Activated T-cell treated with anti-CD3 and anti-CD28 coated beads, Interleukin-2, amount 50 U/mL, for 72 hours (primary cell): ENCODE data around the gene MYBPHL. TPM values are rescaled to one million over a fixed set of nuclear protein-coding genes. Genes with fewer than 3 reads are reported as not detected.

ENCODE experiments used
- ATAC-seq, 2 donors: fragments of 150-1000 bp; cut with Tn5 transposase; replicated peaks in 1 of 2; 2 replicates each; pipeline ENCODE4 v1.10.0; 2021; ENCODE audit warnings: moderate library complexity in 2 of 2, mild to moderate bottlenecking in 1 of 2
- DNase-seq, 2 donors: peaks; one replicate each; pipeline ENCODE4 v3.0.0; 2021 to 2022; ENCODE audit warnings: mixed read lengths in 1 of 2
- H3K27ac Mint-ChIP-seq: one replicate; pipeline ENCODE4 v1.8.0; 2022; ENCODE audit warnings: mild to moderate bottlenecking, moderate library complexity, mixed read lengths
- H3K27me3 Mint-ChIP-seq: one replicate; pipeline ENCODE4 v1.8.0; 2022; ENCODE audit warnings: low read depth, mixed read lengths
- H3K36me3 Mint-ChIP-seq, 2 donors: one replicate each; pipeline ENCODE4 v1.8.0; 2022; ENCODE audit warnings: mixed read lengths in 2 of 2, mild to moderate bottlenecking in 1 of 2; ENCODE audit not compliant: insufficient read depth in 2 of 2
- H3K4me1 Mint-ChIP-seq: one replicate; pipeline ENCODE4 v1.8.0; 2022; ENCODE audit warnings: low read depth, mixed read lengths
- H3K4me3 Mint-ChIP-seq, 2 donors: one replicate each; pipeline ENCODE4 v1.8.0; 2022; ENCODE audit warnings: mild to moderate bottlenecking in 2 of 2, mixed read lengths in 2 of 2, moderate library complexity in 2 of 2
- H3K9me3 Mint-ChIP-seq, 2 donors: one replicate each; pipeline ENCODE4 v1.8.0; 2022; ENCODE audit warnings: mixed read lengths in 2 of 2
- total RNA-seq, 2 donors: library from RNA; stranded (reverse); gene quantifications; one replicate each; pipeline ENCODE4 v1.2.3, GENCODE V29; 2022

Gene MYBPHL
- total RNA-seq, 2 donors from 2014 or later = not detected

DNA sequence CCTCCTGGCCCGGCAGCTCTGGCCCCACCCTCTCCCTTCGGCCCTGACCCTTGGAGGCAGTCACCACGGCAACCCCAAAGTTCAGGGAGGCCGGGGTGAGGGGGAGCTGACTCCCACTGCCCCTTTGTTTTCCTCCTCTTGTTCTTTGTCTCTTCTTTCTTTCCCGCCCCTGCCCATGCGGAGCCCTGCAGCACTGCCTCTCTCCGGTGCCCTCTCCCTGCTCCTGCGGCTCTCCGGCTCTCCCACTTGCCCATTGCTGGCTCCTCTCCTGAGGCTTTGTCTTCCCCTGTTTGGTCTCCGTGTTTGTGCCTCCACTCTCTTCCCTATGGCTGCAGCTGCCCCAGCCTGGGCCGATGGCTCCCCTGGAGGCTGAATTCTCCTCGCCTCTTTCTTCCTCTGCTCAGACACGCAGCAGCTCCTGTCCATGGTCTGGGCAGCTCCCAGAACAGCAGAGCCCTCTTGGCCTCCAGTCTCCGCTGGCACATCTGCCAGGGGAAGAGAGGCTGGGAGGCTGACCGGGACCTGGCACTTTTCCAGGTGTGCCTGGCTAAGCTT lies 51.6 kb downstream of the MYBPHL start:
- no peaks in the 10 kb centered on the region for H3K36me3 Mint-ChIP-seq
- H3K4me3 Mint-ChIP-seq = no peak overlapping the region
- no peak for ATAC-seq
- H3K9me3 Mint-ChIP-seq = no peaks in the 10 kb centered on the region
- H3K27ac Mint-ChIP-seq = peak overlapping the region; percentile 10
- H3K4me1 Mint-ChIP-seq = no peaks in the 10 kb centered on the region
- H3K27me3 Mint-ChIP-seq = no peaks in the 10 kb centered on the region
- DNase-seq = no peak

DNA sequence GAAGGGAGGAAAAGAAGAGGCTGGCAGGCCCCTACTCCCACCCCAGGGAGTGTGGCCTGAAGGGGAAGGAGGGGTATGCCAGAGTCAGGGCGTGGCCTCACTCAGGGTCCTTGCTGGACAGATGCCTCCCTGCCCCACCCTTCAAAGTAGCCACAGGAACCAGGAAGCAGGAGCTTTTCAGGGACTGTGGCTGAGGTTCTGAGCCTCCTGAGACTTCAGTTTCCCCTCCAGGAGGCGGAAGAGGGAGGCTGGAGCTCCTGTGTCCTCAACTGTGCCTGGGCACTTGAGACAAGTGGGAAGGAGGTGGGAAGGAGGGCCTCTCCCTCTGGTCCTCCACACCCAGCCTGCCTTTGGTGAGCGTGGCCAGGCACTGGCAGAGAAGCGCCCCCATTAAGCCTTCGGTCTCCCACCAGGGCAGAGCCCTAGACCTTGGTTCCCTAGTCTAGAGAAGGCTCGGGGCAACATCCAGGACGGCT lies 52.2 kb downstream of the MYBPHL start:
- ATAC-seq = no peak
- no peak overlapping the region for H3K4me3 Mint-ChIP-seq
- H3K36me3 Mint-ChIP-seq = no peaks in the 10 kb centered on the region

DNA sequence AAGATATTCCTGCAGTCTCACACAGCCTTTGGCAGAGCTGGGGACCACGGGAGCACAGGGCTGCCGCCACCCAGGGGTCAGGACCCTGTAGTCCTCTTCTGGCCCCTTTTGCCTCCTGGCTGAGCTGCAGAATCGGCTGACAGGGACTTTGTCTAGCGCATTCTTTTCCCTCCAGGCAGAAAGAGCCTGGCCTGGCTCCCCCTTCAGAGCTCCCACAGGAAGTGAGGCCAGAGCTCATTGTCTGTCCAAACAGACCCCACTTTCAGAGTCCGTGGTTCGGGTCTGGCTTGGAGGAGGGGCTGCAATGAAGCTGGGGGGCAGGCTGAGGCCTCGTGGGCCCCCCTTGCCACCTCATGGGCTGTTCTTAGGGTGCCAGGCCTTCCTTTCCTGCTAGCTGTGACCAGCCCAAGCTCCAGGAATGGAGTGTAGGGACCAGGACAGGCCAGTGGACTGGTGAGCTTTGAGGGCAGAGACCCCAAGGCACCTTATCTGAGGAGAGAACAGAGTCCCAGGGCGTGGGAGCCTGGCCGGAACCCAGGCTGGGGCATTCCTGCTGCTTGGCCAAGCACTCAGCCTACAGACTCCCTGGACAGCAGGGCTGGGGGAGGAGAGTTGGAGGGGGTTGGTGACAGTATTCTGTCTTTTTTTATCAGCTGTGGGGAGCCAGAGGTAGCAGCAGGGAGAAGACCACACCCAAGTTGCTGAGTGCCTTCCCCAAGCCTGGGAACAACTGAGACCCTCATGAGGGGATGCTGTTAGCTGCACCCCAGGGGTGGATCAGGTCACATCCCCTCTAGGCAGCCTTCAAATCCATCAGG lies 52.8 kb downstream of the MYBPHL start:
- DNase-seq (no peak), ATAC-seq (no peak)
- Mint-ChIP-seq H3K4me3 (no peak overlapping the region), H3K27ac (no peak overlapping the region), H3K9me3 (no peaks in the 10 kb centered on the region), H3K4me1 (peaks cover 4% of the 10 kb centered on the region), H3K36me3 (no peaks in the 10 kb centered on the region), H3K27me3 (no peaks in the 10 kb centered on the region)

More for the DNA sequence above, 52.2 kb downstream of the MYBPHL start:
- Mint-ChIP-seq H3K9me3 (no peaks in the 10 kb centered on the region), H3K27me3 (no peaks in the 10 kb centered on the region), H3K27ac (no peak overlapping the region), H3K4me1 (no peaks in the 10 kb centered on the region)
- DNase-seq = no peak

DNA sequence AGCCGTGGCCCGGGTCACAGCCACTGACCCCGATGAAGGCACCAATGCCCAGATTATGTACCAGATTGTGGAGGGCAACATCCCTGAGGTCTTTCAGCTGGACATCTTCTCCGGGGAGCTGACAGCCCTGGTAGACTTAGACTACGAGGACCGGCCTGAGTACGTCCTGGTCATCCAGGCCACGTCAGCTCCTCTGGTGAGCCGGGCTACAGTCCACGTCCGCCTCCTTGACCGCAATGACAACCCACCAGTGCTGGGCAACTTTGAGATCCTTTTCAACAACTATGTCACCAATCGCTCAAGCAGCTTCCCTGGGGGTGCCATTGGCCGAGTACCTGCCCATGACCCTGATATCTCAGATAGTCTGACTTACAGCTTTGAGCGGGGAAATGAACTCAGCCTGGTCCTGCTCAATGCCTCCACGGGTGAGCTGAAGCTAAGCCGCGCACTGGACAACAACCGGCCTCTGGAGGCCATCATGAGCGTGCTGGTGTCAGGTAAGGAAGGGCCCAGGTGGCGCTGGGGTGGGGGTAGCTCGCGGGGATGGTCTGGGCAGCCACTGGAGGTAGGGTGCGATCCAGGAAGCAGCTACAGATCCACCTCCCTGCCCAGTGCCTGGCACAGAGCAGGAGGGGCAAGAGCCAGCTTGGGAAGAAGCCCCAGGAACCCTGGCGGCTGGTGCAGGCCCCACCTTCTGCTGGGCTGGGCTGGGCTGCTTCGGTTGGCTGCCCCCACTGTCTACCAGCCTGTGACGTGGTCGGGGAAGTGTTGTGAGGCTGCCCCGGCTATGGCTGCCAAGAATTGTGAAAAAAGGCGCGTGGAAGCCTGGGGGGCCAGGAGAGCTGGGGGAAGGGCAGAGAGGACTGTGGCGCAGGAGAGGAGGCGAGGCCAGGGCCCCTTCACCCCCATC lies 53.7 kb downstream of the MYBPHL start:
- no peak overlapping the region for H3K27ac Mint-ChIP-seq
- no peaks in the 10 kb centered on the region for H3K36me3 Mint-ChIP-seq
- H3K9me3 Mint-ChIP-seq = no peaks in the 10 kb centered on the region
- no peak overlapping the region for H3K4me3 Mint-ChIP-seq
- H3K27me3 Mint-ChIP-seq = no peaks in the 10 kb centered on the region
- DNase-seq (no peak), ATAC-seq (no peak)
- peaks cover 5% of the 10 kb centered on the region for H3K4me1 Mint-ChIP-seq

DNA sequence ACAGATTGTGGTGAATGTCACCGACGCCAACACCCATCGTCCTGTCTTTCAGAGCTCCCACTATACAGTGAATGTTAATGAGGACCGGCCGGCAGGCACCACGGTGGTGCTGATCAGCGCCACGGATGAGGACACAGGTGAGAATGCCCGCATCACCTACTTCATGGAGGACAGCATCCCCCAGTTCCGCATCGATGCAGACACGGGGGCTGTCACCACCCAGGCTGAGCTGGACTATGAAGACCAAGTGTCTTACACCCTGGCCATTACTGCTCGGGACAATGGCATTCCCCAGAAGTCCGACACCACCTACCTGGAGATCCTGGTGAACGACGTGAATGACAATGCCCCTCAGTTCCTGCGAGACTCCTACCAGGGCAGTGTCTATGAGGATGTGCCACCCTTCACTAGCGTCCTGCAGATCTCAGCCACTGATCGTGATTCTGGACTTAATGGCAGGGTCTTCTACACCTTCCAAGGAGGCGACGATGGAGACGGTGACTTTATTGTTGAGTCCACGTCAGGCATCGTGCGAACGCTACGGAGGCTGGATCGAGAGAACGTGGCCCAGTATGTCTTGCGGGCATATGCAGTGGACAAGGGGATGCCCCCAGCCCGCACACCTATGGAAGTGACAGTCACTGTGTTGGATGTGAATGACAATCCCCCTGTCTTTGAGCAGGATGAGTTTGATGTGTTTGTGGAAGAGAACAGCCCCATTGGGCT lies 54.5 kb downstream of the MYBPHL start:
- no peak overlapping the region for H3K4me3 Mint-ChIP-seq
- H3K9me3 Mint-ChIP-seq = no peaks in the 10 kb centered on the region
- no peaks in the 10 kb centered on the region for H3K27me3 Mint-ChIP-seq
- no peak for DNase-seq
- peaks cover 5% of the 10 kb centered on the region for H3K4me1 Mint-ChIP-seq
- no peaks in the 10 kb centered on the region for H3K36me3 Mint-ChIP-seq
- H3K27ac Mint-ChIP-seq = no peak overlapping the region
- ATAC-seq = no peak

DNA sequence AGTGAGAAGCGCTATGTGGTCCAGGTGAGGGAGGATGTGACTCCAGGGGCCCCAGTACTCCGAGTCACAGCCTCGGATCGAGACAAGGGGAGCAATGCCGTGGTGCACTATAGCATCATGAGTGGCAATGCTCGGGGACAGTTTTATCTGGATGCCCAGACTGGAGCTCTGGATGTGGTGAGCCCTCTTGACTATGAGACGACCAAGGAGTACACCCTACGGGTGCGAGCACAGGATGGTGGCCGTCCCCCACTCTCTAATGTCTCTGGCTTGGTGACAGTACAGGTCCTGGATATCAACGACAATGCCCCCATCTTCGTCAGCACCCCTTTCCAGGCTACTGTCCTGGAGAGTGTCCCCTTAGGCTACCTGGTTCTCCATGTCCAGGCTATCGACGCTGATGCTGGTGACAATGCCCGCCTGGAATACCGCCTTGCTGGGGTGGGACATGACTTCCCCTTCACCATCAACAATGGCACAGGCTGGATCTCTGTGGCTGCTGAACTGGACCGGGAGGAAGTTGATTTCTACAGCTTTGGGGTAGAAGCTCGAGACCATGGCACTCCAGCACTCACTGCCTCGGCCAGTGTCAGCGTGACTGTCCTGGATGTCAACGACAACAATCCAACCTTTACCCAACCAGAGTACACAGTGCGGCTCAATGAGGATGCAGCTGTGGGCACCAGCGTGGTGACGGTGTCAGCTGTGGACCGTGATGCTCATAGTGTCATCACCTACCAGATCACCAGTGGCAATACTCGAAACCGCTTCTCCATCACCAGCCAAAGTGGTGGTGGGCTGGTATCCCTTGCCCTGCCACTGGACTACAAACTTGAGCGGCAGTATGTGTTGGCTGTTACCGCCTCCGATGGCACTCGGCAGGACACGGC lies 55.3 kb downstream of the MYBPHL start:
- H3K27me3 Mint-ChIP-seq = peaks cover 4% of the 10 kb centered on the region
- no peaks in the 10 kb centered on the region for H3K9me3 Mint-ChIP-seq
- ATAC-seq (no peak), DNase-seq (no peak)
- no peak overlapping the region for H3K27ac Mint-ChIP-seq
- peaks cover 5% of the 10 kb centered on the region for H3K4me1 Mint-ChIP-seq
- H3K4me3 Mint-ChIP-seq = peak overlapping the region in 1 of 2 donors; percentile 15
- no peaks in the 10 kb centered on the region for H3K36me3 Mint-ChIP-seq

DNA sequence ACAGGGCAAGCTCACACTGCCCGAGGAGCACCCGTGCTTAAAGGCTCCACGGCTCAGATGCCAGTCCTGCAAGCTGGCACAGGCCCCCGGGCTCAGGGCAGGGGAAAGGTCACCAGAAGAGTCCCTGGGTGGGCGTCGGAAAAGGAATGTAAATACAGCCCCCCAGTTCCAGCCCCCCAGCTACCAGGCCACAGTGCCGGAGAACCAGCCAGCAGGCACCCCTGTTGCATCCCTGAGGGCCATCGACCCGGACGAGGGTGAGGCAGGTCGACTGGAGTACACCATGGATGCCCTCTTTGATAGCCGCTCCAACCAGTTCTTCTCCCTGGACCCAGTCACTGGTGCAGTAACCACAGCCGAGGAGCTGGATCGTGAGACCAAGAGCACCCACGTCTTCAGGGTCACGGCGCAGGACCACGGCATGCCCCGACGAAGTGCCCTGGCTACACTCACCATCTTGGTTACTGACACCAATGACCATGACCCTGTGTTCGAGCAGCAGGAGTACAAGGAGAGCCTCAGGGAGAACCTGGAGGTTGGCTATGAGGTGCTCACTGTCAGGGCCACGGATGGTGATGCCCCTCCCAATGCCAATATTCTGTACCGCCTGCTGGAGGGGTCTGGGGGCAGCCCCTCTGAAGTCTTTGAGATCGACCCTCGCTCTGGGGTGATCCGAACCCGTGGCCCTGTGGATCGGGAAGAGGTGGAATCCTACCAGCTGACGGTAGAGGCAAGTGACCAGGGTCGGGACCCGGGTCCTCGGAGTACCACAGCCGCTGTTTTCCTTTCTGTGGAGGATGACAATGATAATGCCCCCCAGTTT lies 56.1 kb downstream of the MYBPHL start:
- peaks cover 5% of the 10 kb centered on the region for H3K27me3 Mint-ChIP-seq
- H3K4me3 Mint-ChIP-seq = peak overlapping the region; percentile 37 to 68
- no peak for ATAC-seq
- no peaks in the 10 kb centered on the region for H3K36me3 Mint-ChIP-seq
- DNase-seq = no peak
- H3K27ac Mint-ChIP-seq = no peak overlapping the region
- H3K9me3 Mint-ChIP-seq = no peaks in the 10 kb centered on the region
- peaks cover 5% of the 10 kb centered on the region for H3K4me1 Mint-ChIP-seq

DNA sequence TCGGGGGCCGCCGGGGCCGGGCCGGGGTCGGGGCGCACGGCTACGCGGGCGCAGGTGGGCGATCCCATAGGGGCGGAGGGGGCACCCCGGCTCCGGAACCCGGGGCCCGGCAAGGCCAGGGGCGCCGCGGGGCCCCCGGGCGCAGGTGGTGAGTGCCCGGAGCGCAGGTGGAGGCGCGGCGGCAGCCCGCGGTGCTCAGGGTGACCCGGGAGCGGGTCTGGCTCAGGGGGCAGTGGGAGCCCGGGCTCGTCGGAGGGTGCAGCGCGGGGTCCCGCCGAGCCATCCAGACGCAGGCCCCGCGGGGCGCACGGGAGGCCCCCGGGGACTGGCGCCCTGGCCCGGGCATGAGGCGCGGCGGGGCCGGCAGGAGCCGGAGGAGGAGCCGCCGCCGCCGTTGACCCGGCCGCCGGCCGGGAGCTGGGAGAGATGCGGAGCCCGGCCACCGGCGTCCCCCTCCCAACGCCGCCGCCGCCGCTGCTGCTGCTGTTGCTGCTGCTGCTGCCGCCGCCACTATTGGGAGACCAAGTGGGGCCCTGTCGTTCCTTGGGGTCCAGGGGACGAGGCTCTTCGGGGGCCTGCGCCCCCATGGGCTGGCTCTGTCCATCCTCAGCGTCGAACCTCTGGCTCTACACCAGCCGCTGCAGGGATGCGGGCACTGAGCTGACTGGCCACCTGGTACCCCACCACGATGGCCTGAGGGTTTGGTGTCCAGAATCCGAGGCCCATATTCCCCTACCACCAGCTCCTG lies 57.0 kb downstream of the MYBPHL start:
- DNase-seq (no peak), ATAC-seq (peak; percentile 31 to 49)
- H3K4me3 Mint-ChIP-seq = peak overlapping the region; percentile 37 to 68
- no peaks in the 10 kb centered on the region for H3K36me3 Mint-ChIP-seq
- H3K4me1 Mint-ChIP-seq = peaks cover 5% of the 10 kb centered on the region
- H3K27ac Mint-ChIP-seq = no peak overlapping the region
- peaks cover 5% of the 10 kb centered on the region for H3K27me3 Mint-ChIP-seq
- H3K9me3 Mint-ChIP-seq = no peaks in the 10 kb centered on the region

DNA sequence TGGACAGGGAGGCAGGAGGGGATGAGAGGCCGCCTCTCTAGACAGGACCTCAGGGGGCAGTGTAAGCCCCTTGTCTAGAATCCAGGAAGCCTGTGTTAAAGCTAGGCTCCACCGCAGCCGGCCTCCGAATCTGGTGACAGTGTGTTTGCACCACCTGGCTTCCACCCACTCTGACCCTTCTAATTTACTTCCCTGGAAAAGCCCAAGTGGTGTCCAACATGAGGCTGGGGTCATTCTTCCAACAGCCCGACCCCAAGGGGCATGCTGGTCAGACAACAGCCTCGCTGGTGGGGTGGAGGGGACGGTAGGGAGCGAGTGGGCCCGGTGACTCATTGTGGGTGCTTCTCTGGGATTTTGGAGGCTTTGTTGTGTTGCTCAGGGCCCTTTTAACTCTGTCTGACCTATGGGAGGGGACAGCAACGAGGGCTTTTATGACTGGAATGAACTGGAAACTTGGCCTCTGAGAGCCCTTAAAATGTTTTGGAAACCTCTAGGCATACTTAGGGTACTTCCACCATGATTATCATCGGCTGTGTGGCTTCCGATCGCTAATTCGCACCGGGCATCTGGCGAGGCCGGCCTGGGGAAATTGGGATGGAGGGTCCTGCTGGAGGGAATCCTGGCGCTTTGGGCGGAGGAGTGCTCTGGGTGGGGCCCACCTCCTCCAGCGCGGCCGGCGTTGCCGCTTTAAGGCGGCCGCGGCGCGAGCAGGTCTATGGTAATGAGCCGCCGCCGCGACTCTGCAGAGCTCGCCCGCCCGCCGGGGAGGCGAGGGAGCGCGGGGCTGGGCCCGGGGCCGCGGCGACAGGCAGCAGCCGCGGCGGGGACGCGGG lies 57.8 kb downstream of the MYBPHL start, which contains the start of gene CELSR2:
TSS of gene CELSR2 (plus strand) at position 743 of the 833 bp plus-strand sequence. CDS start 541 bp downstream, outside the sequence.
- ATAC-seq (peak; percentile 89 to 91), DNase-seq (peak; percentile 72 to 77)
- Mint-ChIP-seq H3K9me3 (no peaks in the 10 kb centered on the region), H3K27me3 (peaks cover 14% of the 10 kb centered on the region), H3K4me1 (peaks cover 5% of the 10 kb centered on the region), H3K4me3 (peak within 1 kb of the TSS; percentile 73 to 74), H3K27ac (no peak within 1 kb of the TSS), H3K36me3 (no peaks in the 10 kb centered on the region)

DNA sequence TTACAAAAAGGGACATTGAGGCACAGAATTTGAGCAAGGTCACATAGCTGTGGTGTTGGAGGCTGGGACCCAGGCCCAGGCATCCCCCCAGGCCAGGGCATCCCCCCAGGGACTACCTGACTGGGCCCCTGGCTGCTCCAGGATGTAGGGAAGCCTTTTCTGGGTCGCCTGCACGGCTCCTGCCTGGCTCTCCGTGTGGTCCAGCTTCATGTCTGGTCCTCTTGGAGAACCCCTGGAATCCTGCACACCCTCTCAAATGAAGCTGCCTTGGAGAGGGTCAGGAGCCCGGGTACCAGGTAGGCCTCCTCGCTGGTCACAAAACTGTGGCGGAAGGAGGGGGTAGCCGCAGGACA lies 58.4 kb downstream of the MYBPHL start:
- ATAC-seq = no peak
- Mint-ChIP-seq H3K4me3 (no peak overlapping the region), H3K4me1 (peaks cover 5% of the 10 kb centered on the region), H3K27me3 (peaks cover 16% of the 10 kb centered on the region), H3K36me3 (no peaks in the 10 kb centered on the region), H3K9me3 (no peaks in the 10 kb centered on the region), H3K27ac (no peak overlapping the region)
- DNase-seq = no peak
